CD4-positive, alpha-beta T cell (primary cell): ENCODE measurements around the gene MORC3. TPM values are rescaled to one million over a fixed set of nuclear protein-coding genes. Genes with fewer than 3 reads are reported as not detected.
"Not testable (repeated sequence)": the region's sequence is repeated elsewhere in the genome, so short reads cannot be mapped to it uniquely, and the experiment has no call there.

Experiments used
- ATAC-seq: fragments of 200-7000 bp; cut with Tn5 transposase; one replicate; pipeline ENCODE4 v1.10.0; 2022; ENCODE audit warnings: mild to moderate bottlenecking; ENCODE audit not compliant: poor library complexity
- CTCF ChIA-PET: fragments of 350-600 bp; sonication (Branson Sonifier 250); formaldehyde crosslinking; loops from one replicate; lab custom pipeline; 2021; ENCODE audit warnings: antibody characterized with exemption, inconsistent platforms; lab: Charles Lee
- POLR2A ChIA-PET: fragments of 350-600 bp; sonication (Branson Sonifier 250); formaldehyde crosslinking; loops from one replicate; lab custom pipeline; 2021; ENCODE audit warnings: antibody characterized with exemption, inconsistent platforms; lab: Charles Lee
- DNase-seq, 14 experiments: peaks; one replicate each; pipeline ENCODE4 v3.0.0-alpha.2; 2013 to 2020; ENCODE audit warnings: mixed read lengths in 2 of 14
- H3K27ac ChIP-seq, 2 donors: one replicate each; pipeline versions ENCODE4 v1.5.1 to v1.7.0; 2013; ENCODE audit warnings: low read length in 2 of 2, low read depth in 1 of 2, mild to moderate bottlenecking in 1 of 2
- H3K27me3 ChIP-seq, 2 experiments: 1 replicate in 1 of 2; 2 replicates in 1 of 2; pipeline versions ENCODE4 v1.6.1 to v1.7.0; 2013; ENCODE audit warnings: low read length in 2 of 2, control low read depth in 1 of 2, mild to moderate bottlenecking in 1 of 2, moderate library complexity in 1 of 2; ENCODE audit not compliant: insufficient read depth in 2 of 2, control insufficient read depth in 1 of 2
- H3K36me3 ChIP-seq: one replicate; pipeline ENCODE4 v1.6.1; 2013; ENCODE audit warnings: low read length, control low read depth; ENCODE audit not compliant: insufficient read depth
- H3K4me1 ChIP-seq: one replicate; pipeline ENCODE4 v1.6.1; 2013; ENCODE audit warnings: low read length, control low read depth; ENCODE audit not compliant: insufficient read depth
- H3K4me3 ChIP-seq: one replicate; pipeline ENCODE4 v1.5.1; 2013; ENCODE audit warnings: mild to moderate bottlenecking, low read length, moderate library complexity
- H3K9me3 ChIP-seq, 2 experiments: 1 replicate in 1 of 2; 2 replicates in 1 of 2; pipeline versions ENCODE4 v1.6.1 to v1.7.0; 2013; ENCODE audit warnings: low read length in 2 of 2, mild to moderate bottlenecking in 2 of 2, control low read depth in 1 of 2, moderate library complexity in 1 of 2; ENCODE audit not compliant: control insufficient read depth in 1 of 2, insufficient read depth in 1 of 2
- H3K27ac Mint-ChIP-seq: one replicate; pipeline ENCODE4 v1.8.0; 2020; ENCODE audit warnings: mixed read lengths
- H3K27me3 Mint-ChIP-seq: one replicate; pipeline ENCODE4 v1.8.0; 2021; ENCODE audit warnings: mixed read lengths
- H3K36me3 Mint-ChIP-seq: one replicate; pipeline ENCODE4 v1.8.0; 2021; ENCODE audit warnings: low read depth, mixed read lengths
- H3K4me1 Mint-ChIP-seq: one replicate; pipeline ENCODE4 v1.8.0; 2021; ENCODE audit warnings: low read depth, mixed read lengths
- H3K4me3 Mint-ChIP-seq: one replicate; pipeline ENCODE4 v1.8.0; 2020; ENCODE audit warnings: mild to moderate bottlenecking, mixed read lengths
- H3K9me3 Mint-ChIP-seq: one replicate; pipeline ENCODE4 v1.8.0; 2020; ENCODE audit warnings: mixed read lengths
- intact Hi-C, 2 experiments: fragments of 100-400 bp; cut with DNase I in 1 of 2; cut with micrococcal nuclease in 1 of 2; formaldehyde crosslinking; loops; one replicate each; pipeline versions ENCODE4 v1.15.1 to v1.9.0; 2023 to 2025; cut with DNase I, micrococcal nuclease
- total RNA-seq, 174 experiments: library from RNA in 2 of 174; stranded (reverse) in 2 of 174; gene quantifications; one replicate each; pipeline ENCODE4 v1.2.3 and lab custom pipeline; 2021 to 2026
- TF ChIP-seq, protein P1 (sequence below): fragments of 200-600 bp; IDR thresholded peaks from one replicate; pipeline ENCODE4 v1.8.0; 2022; ENCODE audit warnings: antibody characterized with exemption, mild to moderate bottlenecking

Gene MORC3
- total RNA-seq, 2 experiments from 2014 or later: 70.2 to 71.0 TPM

DNA sequence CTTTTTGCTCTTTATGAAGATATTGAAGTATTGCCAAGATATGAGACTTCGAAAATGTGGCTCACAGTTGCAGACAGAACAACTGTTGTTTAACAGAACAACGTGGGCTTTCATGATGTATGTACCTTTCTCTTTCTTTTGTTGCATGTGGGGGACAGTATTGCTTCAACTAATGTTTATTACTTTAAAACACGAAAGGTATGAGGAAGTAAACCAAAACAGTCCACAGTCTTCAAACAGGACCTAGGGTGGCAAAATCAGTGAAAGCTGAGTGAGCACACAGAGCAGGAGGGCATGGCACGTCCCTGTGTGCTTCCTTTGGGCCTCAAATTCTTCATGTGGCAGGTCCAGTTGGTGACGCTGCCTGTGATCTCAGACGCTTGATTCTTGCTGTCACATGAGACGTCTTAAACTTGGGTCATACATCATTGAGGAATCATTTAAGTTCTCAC is 57.4 kb downstream of the MORC3 start:
- no peaks in the 10 kb centered on the region for H3K27me3 Mint-ChIP-seq
- Histone ChIP-seq H3K36me3 (peaks cover 47% of the 10 kb centered on the region), H3K27me3 (no peaks in the 10 kb centered on the region), H3K4me1 (no peaks in the 10 kb centered on the region), H3K4me3 (no peak overlapping the region), H3K27ac (no peak overlapping the region), H3K9me3 (no peaks in the 10 kb centered on the region)
- H3K4me1 Mint-ChIP-seq: no peaks in the 10 kb centered on the region
- ChIA-PET POLR2A (interaction anchor here (0.6 kb wide), 1 partner anchor 124 kb away, joined by 4 read pairs; no protein-coding TSS in a partner anchor), CTCF (interaction anchor here (1.0 kb wide), 1 partner anchor 86 kb away, joined by 3 read pairs; no protein-coding TSS in a partner anchor)
- intact Hi-C loops: loop anchor here in 1 of 2 experiments (5.0 kb wide), 1 partner anchor 40 kb away; no protein-coding TSS in a partner anchor
- H3K27ac Mint-ChIP-seq: no peak overlapping the region
- no peak for ATAC-seq
- no peaks in the 10 kb centered on the region for H3K9me3 Mint-ChIP-seq
- TF ChIP-seq, protein P1, sequence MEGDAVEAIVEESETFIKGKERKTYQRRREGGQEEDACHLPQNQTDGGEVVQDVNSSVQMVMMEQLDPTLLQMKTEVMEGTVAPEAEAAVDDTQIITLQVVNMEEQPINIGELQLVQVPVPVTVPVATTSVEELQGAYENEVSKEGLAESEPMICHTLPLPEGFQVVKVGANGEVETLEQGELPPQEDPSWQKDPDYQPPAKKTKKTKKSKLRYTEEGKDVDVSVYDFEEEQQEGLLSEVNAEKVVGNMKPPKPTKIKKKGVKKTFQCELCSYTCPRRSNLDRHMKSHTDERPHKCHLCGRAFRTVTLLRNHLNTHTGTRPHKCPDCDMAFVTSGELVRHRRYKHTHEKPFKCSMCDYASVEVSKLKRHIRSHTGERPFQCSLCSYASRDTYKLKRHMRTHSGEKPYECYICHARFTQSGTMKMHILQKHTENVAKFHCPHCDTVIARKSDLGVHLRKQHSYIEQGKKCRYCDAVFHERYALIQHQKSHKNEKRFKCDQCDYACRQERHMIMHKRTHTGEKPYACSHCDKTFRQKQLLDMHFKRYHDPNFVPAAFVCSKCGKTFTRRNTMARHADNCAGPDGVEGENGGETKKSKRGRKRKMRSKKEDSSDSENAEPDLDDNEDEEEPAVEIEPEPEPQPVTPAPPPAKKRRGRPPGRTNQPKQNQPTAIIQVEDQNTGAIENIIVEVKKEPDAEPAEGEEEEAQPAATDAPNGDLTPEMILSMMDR: no peak
- DNase-seq: no peak
- H3K36me3 Mint-ChIP-seq: peaks cover 46% of the 10 kb centered on the region
- H3K4me3 Mint-ChIP-seq: no peak overlapping the region

- POLR2A ChIA-PET: interaction anchor here (1.0 to 1.1 kb wide), 2 partner anchors 12 to 80 kb away, joined by 4 read pairs; no protein-coding TSS in a partner anchor
- Mint-ChIP-seq H3K9me3 (no peaks in the 10 kb centered on the region), H3K27ac (peak overlapping the region; percentile 63), H3K4me3 (no peak overlapping the region), H3K4me1 (no peaks in the 10 kb centered on the region), H3K27me3 (no peaks in the 10 kb centered on the region), H3K36me3 (peaks cover 30% of the 10 kb centered on the region)
- DNase-seq (no peak), ATAC-seq (no peak)
- intact Hi-C loops: loop anchor here in 1 of 2 experiments (5.0 kb wide), 1 partner anchor 42 kb away; no protein-coding TSS in a partner anchor
- H3K27ac ChIP-seq: no peak overlapping the region
- H3K4me3 ChIP-seq: no peak overlapping the region
- H3K27me3 ChIP-seq: no peaks in the 10 kb centered on the region
- CTCF ChIA-PET: interaction anchor here (0.7 kb wide), 1 partner anchor 21 kb away, joined by 3 read pairs; no protein-coding TSS in a partner anchor
- H3K4me1 ChIP-seq: no peaks in the 10 kb centered on the region
- TF ChIP-seq, protein P1: no peak
- peaks cover 32% of the 10 kb centered on the region for H3K36me3 ChIP-seq
- H3K9me3 ChIP-seq: no peaks in the 10 kb centered on the region
Observed at GRCh38 chr21:36379251-36379650, 59.3 kb downstream of the MORC3 start.

DNA sequence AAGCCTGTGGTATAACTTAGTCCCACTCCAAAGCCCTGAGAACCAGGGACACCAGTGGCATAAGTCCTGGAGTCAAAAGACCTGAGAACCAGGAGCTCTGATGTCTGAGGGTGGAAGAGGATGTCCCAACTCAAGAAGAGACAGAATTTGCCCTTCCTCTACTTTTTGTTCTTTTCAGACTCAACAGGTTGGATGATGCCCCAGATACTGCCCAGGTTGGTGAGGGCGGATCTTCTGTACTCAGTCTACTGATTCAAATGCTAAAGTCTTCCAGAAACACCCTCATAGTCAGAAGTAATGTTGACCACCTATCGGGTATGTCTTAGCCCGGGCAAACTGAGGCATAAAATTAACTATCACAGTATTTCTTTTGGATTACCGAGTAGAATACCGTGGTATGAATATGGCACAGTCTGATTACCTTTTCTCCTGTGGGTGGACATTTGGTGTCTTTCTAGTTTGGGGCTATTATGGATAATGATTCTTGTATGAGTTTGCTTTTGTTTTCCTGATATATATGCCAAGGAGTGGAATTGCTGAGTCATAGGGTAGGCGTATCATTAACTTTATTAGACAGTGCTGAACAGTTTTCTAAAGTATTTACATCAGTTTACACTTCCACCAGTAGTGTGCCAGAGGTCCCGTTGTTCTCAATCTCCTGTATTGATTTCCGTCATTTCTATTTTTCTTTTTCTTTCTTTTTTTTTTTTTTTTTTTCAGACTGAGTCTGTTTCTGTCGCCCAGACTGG is 62.0 kb downstream of the MORC3 start:
- Histone ChIP-seq H3K4me1 (peaks cover 13% of the 10 kb centered on the region), H3K27ac (no peak overlapping the region), H3K9me3 (no peaks in the 10 kb centered on the region), H3K27me3 (no peaks in the 10 kb centered on the region), H3K36me3 (peaks cover 9% of the 10 kb centered on the region), H3K4me3 (no peak overlapping the region)
- no peaks in the 10 kb centered on the region for H3K9me3 Mint-ChIP-seq
- POLR2A ChIA-PET: no interaction called here
- H3K36me3 Mint-ChIP-seq: peaks cover 11% of the 10 kb centered on the region
- H3K4me1 Mint-ChIP-seq: no peaks in the 10 kb centered on the region
- CTCF ChIA-PET: no interaction called here
- TF ChIP-seq, protein P1: no peak
- H3K27me3 Mint-ChIP-seq: no peaks in the 10 kb centered on the region
- ATAC-seq (no peak), DNase-seq (no peak)
- peak overlapping the region; percentile 5 for H3K4me3 Mint-ChIP-seq
- intact Hi-C loops: no loop called here
- H3K27ac Mint-ChIP-seq: peak overlapping the region; percentile 12

DNA sequence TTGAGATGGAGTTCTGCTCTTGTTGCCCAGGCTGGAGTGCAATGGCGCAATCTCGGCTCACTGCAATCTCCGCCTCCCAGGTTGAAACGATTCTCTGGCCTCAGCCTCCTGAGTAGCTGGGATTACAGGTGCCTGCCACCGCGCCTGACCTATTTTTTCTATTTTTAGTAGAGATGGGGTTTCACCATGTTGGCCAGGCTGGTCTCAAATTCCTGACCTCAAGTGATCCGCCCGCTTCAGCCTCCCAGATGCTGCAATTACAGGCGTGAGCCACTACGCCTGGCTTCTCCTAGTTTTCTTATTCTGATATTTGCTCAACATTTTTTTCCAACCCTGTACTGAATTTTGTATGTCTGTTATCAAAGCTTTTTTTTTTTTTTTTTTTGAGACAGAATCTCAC is 62.7 kb downstream of the MORC3 start:
- H3K27ac ChIP-seq, H3K36me3 ChIP-seq, DNase-seq, H3K9me3 ChIP-seq, intact Hi-C loops, ATAC-seq, H3K27me3 Mint-ChIP-seq, H3K27me3 ChIP-seq, H3K27ac Mint-ChIP-seq, H3K4me1 Mint-ChIP-seq, POLR2A ChIA-PET, H3K4me3 Mint-ChIP-seq, H3K4me3 ChIP-seq, H3K36me3 Mint-ChIP-seq, H3K9me3 Mint-ChIP-seq, CTCF ChIA-PET: not testable (repeated sequence)
- peaks cover 13% of the 10 kb centered on the region for H3K4me1 ChIP-seq
